A549 (cell line): ENCODE data around the gene MLPH. TPM values are rescaled to one million over a fixed set of nuclear protein-coding genes. Genes with fewer than 3 reads are reported as not detected.

Source experiments
- ATAC-seq, 2 experiments: fragments of 200-7000 bp in 1 of 2; fragments of >200 bp in 1 of 2; cut with Nextera tagmentation in 1 of 2; cut with Tn5 transposase in 1 of 2; 3 replicates each; pipeline versions ENCODE4 v1.8.0 to v1.9.1; 2018 to 2020; ENCODE audit warnings: mild to moderate bottlenecking in 1 of 2, moderate library complexity in 1 of 2
- CTCF ChIA-PET: fragments of 300-600 bp; sonication (Branson Sonifier 250); formaldehyde crosslinking; extraction: SDS; loops from one replicate; lab custom pipeline; 2021; ENCODE audit warnings: antibody characterized with exemption, inconsistent platforms; lab: Yijun Ruan, JAX
- POLR2A ChIA-PET: fragments of 350-600 bp; formaldehyde crosslinking; extraction: SDS; loops from one replicate; lab custom pipeline; 2021; ENCODE audit warnings: antibody characterized with exemption, inconsistent platforms; lab: Yijun Ruan, JAX
- DNase-seq, 2 experiments: peaks; one replicate each; pipeline versions ENCODE4 v3.0.0 to v3.0.0-alpha.2; 2011 to 2016; ENCODE audit warnings: low read depth in 1 of 2, low spot score in 1 of 2
- FAIRE-seq: peaks from 2 replicates; lab custom pipeline; 2011; peaks lifted over from hg19 to GRCh38; lab: Jason Lieb, UNC
- H3K27ac ChIP-seq, 2 experiments: fragments of >200 bp; sonication (Bioruptor Twin); formaldehyde crosslinking; 3 replicates each; pipeline ENCODE4 v1.5.1; 2016 to 2017
- H3K4me1 ChIP-seq: fragments of >200 bp; sonication (Bioruptor Twin); formaldehyde crosslinking; 3 replicates; pipeline ENCODE4 v1.6.1; 2016
- H3K4me2 ChIP-seq: fragments of >200 bp; sonication (Bioruptor Twin); formaldehyde crosslinking; 3 replicates; pipeline ENCODE4 v1.6.1; 2016
- H3K4me3 ChIP-seq: fragments of >200 bp; sonication (Bioruptor Twin); formaldehyde crosslinking; 3 replicates; pipeline ENCODE4 v1.5.1; 2016
- H3K9me3 ChIP-seq: fragments of >200 bp; sonication (Bioruptor Twin); formaldehyde crosslinking; 3 replicates; pipeline ENCODE4 v1.6.1; 2016
- CEBPB ChIP-seq, 2 experiments: fragments of >200 bp in 1 of 2; sonication (Bioruptor Twin) in 1 of 2; formaldehyde crosslinking in 1 of 2; IDR thresholded peaks; 2 replicates each; pipeline ENCODE4 v1.6.1; 2012 to 2016
- EHF ChIP-seq: fragments of 250-450 bp; sonication (Bioruptor Pico); IDR thresholded peaks from 2 replicates; pipeline ENCODE4 v1.5.0; 2020; ENCODE audit warnings: mild to moderate bottlenecking
- EHMT2 ChIP-seq: fragments of 200-600 bp; sonication (generic); IDR thresholded peaks from 2 replicates; pipeline ENCODE4 v1.6.1; 2016; ENCODE audit warnings: antibody characterized with exemption, low read depth, mild to moderate bottlenecking, moderate library complexity
- ESRRA ChIP-seq: fragments of 150-350 bp; IDR thresholded peaks from 2 replicates; pipeline ENCODE4 v1.6.1; 2014; ENCODE audit warnings: mild to moderate bottlenecking, low read length, borderline replicate concordance
- FOSL2 ChIP-seq, 2 experiments: fragments of 450-650 bp in 1 of 2; fragments of >200 bp in 1 of 2; sonication (Bioruptor Twin) in 1 of 2; formaldehyde crosslinking; IDR thresholded peaks; 2 replicates each; pipeline versions ENCODE4 v1.5.0 to v1.6.1; 2016 to 2020; ENCODE audit warnings: mild to moderate bottlenecking in 1 of 2, moderate library complexity in 1 of 2
- FOXS1 ChIP-seq: fragments of 250-450 bp; sonication (Bioruptor Pico); IDR thresholded peaks from 2 replicates; pipeline ENCODE4 v1.5.0; 2020; ENCODE audit warnings: mild to moderate bottlenecking, moderate library complexity
- HOXA7 ChIP-seq: fragments of 250-450 bp; sonication (Bioruptor Pico); IDR thresholded peaks from 2 replicates; pipeline ENCODE4 v1.5.0; 2020; ENCODE audit warnings: mild to moderate bottlenecking, moderate library complexity
- HOXB13 ChIP-seq: fragments of 250-450 bp; sonication (Bioruptor Pico); IDR thresholded peaks from 2 replicates; pipeline ENCODE4 v1.5.0; 2020; ENCODE audit warnings: low read depth, mild to moderate bottlenecking, moderate library complexity
- JUN ChIP-seq, 2 experiments: fragments of >200 bp; sonication (Bioruptor Twin); formaldehyde crosslinking; IDR thresholded peaks; 2 replicates in 1 of 2; 3 replicates in 1 of 2; pipeline ENCODE4 v1.6.1; 2016 to 2017
- MYC ChIP-seq: IDR thresholded peaks from 2 replicates; pipeline ENCODE4 v1.6.1; 2012; ENCODE audit warnings: mild to moderate bottlenecking, inconsistent platforms, low read length, improper control_type of control experiment, borderline replicate concordance
- PHF8 ChIP-seq: fragments of 200-600 bp; sonication (generic); IDR thresholded peaks from 2 replicates; pipeline ENCODE4 v1.6.1; 2016; ENCODE audit warnings: low read depth, mild to moderate bottlenecking, antibody characterized with exemption, moderate library complexity, borderline replicate concordance
- RNF2 ChIP-seq: fragments of 200-600 bp; sonication (generic); IDR thresholded peaks from 2 replicates; pipeline ENCODE4 v1.6.1; 2016; ENCODE audit warnings: low read depth, mild to moderate bottlenecking, antibody characterized with exemption, moderate library complexity, borderline replicate concordance
- SREBF2 ChIP-seq: fragments of 450-650 bp; IDR thresholded peaks from 2 replicates; pipeline ENCODE4 v1.6.1; 2014; ENCODE audit warnings: mild to moderate bottlenecking, moderate library complexity
- ZFP36 ChIP-seq: fragments of 450-650 bp; IDR thresholded peaks from 2 replicates; pipeline ENCODE4 v1.6.1; 2014; ENCODE audit warnings: borderline replicate concordance; ENCODE audit not compliant: partially characterized antibody
- WGBS: methylation state at CpG from one replicate; pipeline ENCODE4 v1.1.6; 2017; ENCODE audit errors: missing lambda C conversion rate; 5-methylcytosine and 5-hydroxymethylcytosine counted together
- polyA plus RNA-seq, 4 experiments: library from polyadenylated mRNA; depleted of rRNA in 3 of 4; stranded (reverse); fragments of >200 nt; fragmentation: RNase III in 1 of 4; extraction: RNeasy Plus Mini Kit Qiagen cat#74134 plus additional on column Dnase treatment in 1 of 4; gene quantifications; 2 replicates in 3 of 4; 3 replicates in 1 of 4; pipeline ENCODE4 v1.2.3, GENCODE V29; 2011 to 2017
- TF ChIP-seq, protein P1 (sequence below): fragments of 250-450 bp; sonication (Bioruptor Pico); IDR thresholded peaks from 2 replicates; pipeline ENCODE4 v1.5.0; 2020; ENCODE audit warnings: low read depth, mild to moderate bottlenecking, moderate library complexity
- TF ChIP-seq, protein P2 (sequence below): fragments of 250-450 bp; sonication (Bioruptor Pico); IDR thresholded peaks from 2 replicates; pipeline ENCODE4 v1.5.0; 2021; ENCODE audit warnings: mild to moderate bottlenecking, moderate library complexity, borderline replicate concordance
- TF ChIP-seq, protein P3 (sequence below): IDR thresholded peaks from 2 replicates; pipeline ENCODE4 v1.6.1; 2012
- TF ChIP-seq, protein P4 (sequence below): fragments of >200 bp; sonication (Bioruptor Twin); formaldehyde crosslinking; IDR thresholded peaks from 3 replicates; pipeline ENCODE4 v1.6.1; 2016
- TF ChIP-seq, protein P5 (sequence below): IDR thresholded peaks from 2 replicates; pipeline ENCODE4 v1.6.1; 2012; ENCODE audit warnings: low read depth, borderline replicate concordance
- TF ChIP-seq, protein P6 (sequence below): fragments of 200-600 bp; sonication (generic); IDR thresholded peaks from 2 replicates; pipeline ENCODE4 v1.6.1; 2016; ENCODE audit warnings: antibody characterized with exemption, mild to moderate bottlenecking, moderate library complexity
- TF ChIP-seq, protein P7 (sequence below): fragments of >200 bp; sonication (Bioruptor Twin); formaldehyde crosslinking; IDR thresholded peaks from 2 replicates; pipeline ENCODE4 v1.6.1; 2016

MLPH gene
- polyA plus RNA-seq, 2 of the 4 experiments (the other 2 are of a cell fraction), result 218 to 350 TPM

DNA sequence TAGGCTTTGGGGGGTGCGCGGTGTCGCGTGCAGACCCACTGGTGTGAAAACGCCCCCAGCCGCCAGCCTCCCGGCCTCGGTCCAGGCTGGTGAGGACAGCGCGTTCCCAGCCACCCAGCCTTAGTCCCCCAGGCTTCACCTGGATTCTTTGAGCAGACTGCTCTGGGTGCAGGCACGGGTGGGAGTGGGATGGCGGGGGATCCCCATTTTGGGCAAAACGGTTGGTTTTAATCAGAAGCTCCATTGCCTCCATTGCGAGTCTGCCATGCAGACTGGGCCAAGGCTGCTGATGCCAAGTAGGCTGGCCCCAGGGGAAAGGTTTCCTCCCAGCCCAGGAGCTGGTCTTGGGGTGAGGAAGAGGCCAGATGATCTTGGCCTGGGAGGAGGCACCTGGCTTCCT is 445 bp downstream of the MLPH start (continued):
- TF ChIP-seq FOSL2 (IDR thresholded peaks at IDR 0.05), result no peak
- TF ChIP-seq FOSL2 (CRISPR knock-in tag; IDR thresholded peaks at IDR 0.05), result no peak
- no peak for TF ChIP-seq RNF2
- TF ChIP-seq PHF8, result peak; percentile 19; the same call in 1 of the 2 replicates
- TF ChIP-seq HOXA7 (CRISPR knock-in tag), result no peak
- peak; percentile 19 to 25; a peak in 2 of 5 replicates for TF ChIP-seq JUN (IDR thresholded peaks at IDR 0.05)

DNA sequence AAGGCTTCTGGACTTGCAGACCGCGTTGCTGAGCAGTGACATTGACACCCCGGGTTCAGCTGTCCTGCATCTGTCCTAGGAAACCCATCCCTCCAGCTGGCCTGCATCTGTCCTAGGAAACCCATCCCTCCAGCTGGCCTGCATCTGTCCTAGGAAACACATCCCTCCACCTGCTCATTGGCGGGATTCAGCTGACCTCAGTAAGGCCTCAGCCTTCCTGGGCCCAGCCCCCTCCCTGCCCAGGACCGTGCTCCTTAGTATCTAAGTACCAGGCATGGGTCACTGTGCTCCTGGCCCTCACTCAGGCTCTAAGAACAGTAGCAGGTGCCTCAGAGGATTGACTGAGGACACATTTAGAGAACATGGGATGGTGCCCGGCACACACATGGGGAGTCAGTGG is 1.2 kb downstream of the MLPH start:
- Histone ChIP-seq H3K4me2 (peak overlapping the region; percentile 76), H3K4me3 (peak overlapping the region; percentile 86), H3K27ac (peak overlapping the region; percentile 98 to 99), H3K4me1 (peaks cover 63% of the 10 kb centered on the region), H3K9me3 (peaks cover 30% of the 10 kb centered on the region)
- ChIA-PET POLR2A (interaction anchor here (1.0 to 5.4 kb wide), 4 partner anchors 9 to 24 kb away, joined by 3 to 57 read pairs (median 12); no protein-coding TSS in a partner anchor), CTCF (interaction anchor here (0.9 to 7.6 kb wide), 11 partner anchors 12 to 393 kb away, joined by 3 to 65 read pairs (median 8); no protein-coding TSS in a partner anchor)
- DNase-seq (peak in 1 of 2 experiments; percentile 80), ATAC-seq (peak; percentile 4 to 34; a peak in 4 of 6 replicates), FAIRE-seq (peak; percentile 86)
- WGBS, result 3% methylated on average over 5 of the region's 6 CpGs
- TF ChIP-seq, protein P1, sequence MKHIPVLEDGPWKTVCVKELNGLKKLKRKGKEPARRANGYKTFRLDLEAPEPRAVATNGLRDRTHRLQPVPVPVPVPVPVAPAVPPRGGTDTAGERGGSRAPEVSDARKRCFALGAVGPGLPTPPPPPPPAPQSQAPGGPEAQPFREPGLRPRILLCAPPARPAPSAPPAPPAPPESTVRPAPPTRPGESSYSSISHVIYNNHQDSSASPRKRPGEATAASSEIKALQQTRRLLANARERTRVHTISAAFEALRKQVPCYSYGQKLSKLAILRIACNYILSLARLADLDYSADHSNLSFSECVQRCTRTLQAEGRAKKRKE (CRISPR knock-in tag), result 0 out of 2 replicates have a peak, but pooled peaks have one; percentile 38
- TF ChIP-seq HOXB13 (CRISPR knock-in tag), result peak; percentile 57; the same call in 1 of the 2 replicates
- TF ChIP-seq, protein P2, sequence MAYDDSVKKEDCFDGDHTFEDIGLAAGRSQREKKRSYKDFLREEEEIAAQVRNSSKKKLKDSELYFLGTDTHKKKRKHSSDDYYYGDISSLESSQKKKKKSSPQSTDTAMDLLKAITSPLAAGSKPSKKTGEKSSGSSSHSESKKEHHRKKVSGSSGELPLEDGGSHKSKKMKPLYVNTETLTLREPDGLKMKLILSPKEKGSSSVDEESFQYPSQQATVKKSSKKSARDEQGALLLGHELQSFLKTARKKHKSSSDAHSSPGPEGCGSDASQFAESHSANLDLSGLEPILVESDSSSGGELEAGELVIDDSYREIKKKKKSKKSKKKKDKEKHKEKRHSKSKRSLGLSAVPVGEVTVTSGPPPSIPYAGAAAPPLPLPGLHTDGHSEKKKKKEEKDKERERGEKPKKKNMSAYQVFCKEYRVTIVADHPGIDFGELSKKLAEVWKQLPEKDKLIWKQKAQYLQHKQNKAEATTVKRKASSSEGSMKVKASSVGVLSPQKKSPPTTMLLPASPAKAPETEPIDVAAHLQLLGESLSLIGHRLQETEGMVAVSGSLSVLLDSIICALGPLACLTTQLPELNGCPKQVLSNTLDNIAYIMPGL, result peak; percentile 58; the same call in 1 of the 2 replicates
- no peak for TF ChIP-seq CEBPB (IDR thresholded peaks at IDR 0.05)
- TF ChIP-seq, protein P3, sequence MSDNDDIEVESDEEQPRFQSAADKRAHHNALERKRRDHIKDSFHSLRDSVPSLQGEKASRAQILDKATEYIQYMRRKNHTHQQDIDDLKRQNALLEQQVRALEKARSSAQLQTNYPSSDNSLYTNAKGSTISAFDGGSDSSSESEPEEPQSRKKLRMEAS, result peak; percentile 83
- TF ChIP-seq FOXS1, result no peak
- TF ChIP-seq, protein P4, sequence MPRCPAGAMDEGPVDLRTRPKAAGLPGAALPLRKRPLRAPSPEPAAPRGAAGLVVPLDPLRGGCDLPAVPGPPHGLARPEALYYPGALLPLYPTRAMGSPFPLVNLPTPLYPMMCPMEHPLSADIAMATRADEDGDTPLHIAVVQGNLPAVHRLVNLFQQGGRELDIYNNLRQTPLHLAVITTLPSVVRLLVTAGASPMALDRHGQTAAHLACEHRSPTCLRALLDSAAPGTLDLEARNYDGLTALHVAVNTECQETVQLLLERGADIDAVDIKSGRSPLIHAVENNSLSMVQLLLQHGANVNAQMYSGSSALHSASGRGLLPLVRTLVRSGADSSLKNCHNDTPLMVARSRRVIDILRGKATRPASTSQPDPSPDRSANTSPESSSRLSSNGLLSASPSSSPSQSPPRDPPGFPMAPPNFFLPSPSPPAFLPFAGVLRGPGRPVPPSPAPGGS, result no peak
- TF ChIP-seq, protein P5, sequence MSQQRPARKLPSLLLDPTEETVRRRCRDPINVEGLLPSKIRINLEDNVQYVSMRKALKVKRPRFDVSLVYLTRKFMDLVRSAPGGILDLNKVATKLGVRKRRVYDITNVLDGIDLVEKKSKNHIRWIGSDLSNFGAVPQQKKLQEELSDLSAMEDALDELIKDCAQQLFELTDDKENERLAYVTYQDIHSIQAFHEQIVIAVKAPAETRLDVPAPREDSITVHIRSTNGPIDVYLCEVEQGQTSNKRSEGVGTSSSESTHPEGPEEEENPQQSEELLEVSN, result peak; percentile 85
- TF ChIP-seq FOSL2 (IDR thresholded peaks at IDR 0.05), result no peak
- TF ChIP-seq FOSL2 (CRISPR knock-in tag; IDR thresholded peaks at IDR 0.05), result 0 out of 2 replicates have a peak, but pooled peaks have one; percentile 17

DNA sequence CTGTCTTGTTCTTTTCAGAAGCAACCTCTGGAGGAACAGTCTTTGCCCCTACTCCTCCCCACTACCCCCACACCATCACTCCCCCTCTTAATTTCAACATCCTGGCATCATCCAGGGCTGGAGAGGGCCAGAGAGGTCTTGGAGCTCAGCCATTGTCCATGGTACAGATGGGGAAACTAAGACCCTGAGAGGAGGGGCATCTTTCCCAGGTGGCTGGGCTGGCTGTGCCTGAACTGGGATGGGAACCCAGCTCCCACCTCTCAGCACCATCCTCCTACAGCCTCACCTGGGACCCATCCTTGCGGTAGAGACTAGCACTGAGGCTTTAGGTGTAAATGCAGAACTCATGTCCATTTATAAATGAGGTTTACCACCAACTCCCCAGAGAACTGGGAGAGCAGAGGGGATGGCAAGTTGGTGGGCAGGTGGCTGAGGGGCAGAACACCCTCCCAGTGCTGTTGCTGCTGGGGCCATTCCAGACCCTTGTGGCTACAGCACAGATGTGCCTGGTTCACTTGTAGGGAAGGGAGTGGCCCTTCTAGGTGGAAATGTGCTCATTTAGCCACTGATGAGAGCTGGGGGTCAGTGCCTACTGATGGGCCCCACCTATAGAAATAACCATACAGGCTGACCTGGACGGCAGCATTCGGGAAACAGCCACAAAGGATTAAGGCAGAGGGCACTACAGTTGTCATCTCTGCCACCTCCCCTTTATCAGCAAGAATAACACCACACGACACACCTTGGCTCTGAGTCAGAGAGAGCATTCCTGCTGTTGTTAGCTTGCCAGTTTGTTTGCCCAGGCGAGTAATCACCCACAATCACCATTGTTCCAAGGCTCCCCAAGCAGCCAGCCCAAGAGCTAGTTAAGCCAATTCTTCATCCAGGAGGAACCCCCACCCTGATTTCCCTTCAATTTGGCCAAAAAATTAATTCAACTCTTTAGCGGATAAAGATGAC is 2.1 kb downstream of the MLPH start:
- WGBS, result 23% methylated on average over 6 of the region's 6 CpGs
- DNase-seq (peak; percentile 63 to 86), FAIRE-seq (peak; percentile 46), ATAC-seq (peak; percentile 30 to 42; a peak in 4 of 6 replicates)
- ChIA-PET CTCF (interaction anchor here (0.9 to 7.6 kb wide), 11 partner anchors 11 to 394 kb away, joined by 3 to 65 read pairs (median 7); no protein-coding TSS in a partner anchor), POLR2A (interaction anchor here (1.0 to 5.4 kb wide), 3 partner anchors 12 to 23 kb away, joined by 3 to 57 read pairs (median 17); no protein-coding TSS in a partner anchor)
- Histone ChIP-seq H3K4me3 (peak overlapping the region; percentile 86), H3K4me2 (peak overlapping the region; percentile 76), H3K27ac (peak overlapping the region; percentile 98 to 99), H3K4me1 (peaks cover 63% of the 10 kb centered on the region), H3K9me3 (peaks cover 30% of the 10 kb centered on the region)
- TF ChIP-seq ZFP36, result no peak
- TF ChIP-seq CEBPB (IDR thresholded peaks at IDR 0.05), result no peak
- TF ChIP-seq, protein P6, sequence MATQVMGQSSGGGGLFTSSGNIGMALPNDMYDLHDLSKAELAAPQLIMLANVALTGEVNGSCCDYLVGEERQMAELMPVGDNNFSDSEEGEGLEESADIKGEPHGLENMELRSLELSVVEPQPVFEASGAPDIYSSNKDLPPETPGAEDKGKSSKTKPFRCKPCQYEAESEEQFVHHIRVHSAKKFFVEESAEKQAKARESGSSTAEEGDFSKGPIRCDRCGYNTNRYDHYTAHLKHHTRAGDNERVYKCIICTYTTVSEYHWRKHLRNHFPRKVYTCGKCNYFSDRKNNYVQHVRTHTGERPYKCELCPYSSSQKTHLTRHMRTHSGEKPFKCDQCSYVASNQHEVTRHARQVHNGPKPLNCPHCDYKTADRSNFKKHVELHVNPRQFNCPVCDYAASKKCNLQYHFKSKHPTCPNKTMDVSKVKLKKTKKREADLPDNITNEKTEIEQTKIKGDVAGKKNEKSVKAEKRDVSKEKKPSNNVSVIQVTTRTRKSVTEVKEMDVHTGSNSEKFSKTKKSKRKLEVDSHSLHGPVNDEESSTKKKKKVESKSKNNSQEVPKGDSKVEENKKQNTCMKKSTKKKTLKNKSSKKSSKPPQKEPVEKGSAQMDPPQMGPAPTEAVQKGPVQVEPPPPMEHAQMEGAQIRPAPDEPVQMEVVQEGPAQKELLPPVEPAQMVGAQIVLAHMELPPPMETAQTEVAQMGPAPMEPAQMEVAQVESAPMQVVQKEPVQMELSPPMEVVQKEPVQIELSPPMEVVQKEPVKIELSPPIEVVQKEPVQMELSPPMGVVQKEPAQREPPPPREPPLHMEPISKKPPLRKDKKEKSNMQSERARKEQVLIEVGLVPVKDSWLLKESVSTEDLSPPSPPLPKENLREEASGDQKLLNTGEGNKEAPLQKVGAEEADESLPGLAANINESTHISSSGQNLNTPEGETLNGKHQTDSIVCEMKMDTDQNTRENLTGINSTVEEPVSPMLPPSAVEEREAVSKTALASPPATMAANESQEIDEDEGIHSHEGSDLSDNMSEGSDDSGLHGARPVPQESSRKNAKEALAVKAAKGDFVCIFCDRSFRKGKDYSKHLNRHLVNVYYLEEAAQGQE, result peak; percentile 43
- no peak for TF ChIP-seq EHF (CRISPR knock-in tag)
- TF ChIP-seq, protein P7, sequence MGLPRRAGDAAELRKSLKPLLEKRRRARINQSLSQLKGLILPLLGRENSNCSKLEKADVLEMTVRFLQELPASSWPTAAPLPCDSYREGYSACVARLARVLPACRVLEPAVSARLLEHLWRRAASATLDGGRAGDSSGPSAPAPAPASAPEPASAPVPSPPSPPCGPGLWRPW, result no peak
- TF ChIP-seq EHMT2, result no peak
- TF ChIP-seq HOXB13 (CRISPR knock-in tag), result 0 out of 2 replicates have a peak, but pooled peaks have one; percentile 21
- no peak for TF ChIP-seq ESRRA
- TF ChIP-seq SREBF2, result no peak
- TF ChIP-seq MYC, result no peak
